ENCODE measurements around the gene CDH18. TPM values are rescaled to one million over a fixed set of nuclear protein-coding genes. Genes with fewer than 3 reads are reported as not detected.

The CDH18 gene
- total and polyA plus RNA-seq, 2 of the 13 experiments (the other 11 are each of a cell fraction or from before 2014, with no cell fraction given): not detected

GRCh38 chr5:20034717-20035116, 46.7 kb upstream of the CDH18 start:
- intact Hi-C loops (cut with micrococcal nuclease; ENCODE audit: unreplicated experiment) (no loop called here), in situ Hi-C loops (cut with HindIII; ENCODE audit: extremely low pct_ligation_motif_present, low pct_unique_long_range_greater_than_20kb) (no loop called here)
- DNase-seq (ENCODE audit: low spot score) (no peak), FAIRE-seq (no peak), ATAC-seq (no peak)
- Histone ChIP-seq H3K27me3 (ENCODE audit: control insufficient read depth in 1 of 2, insufficient read depth in 2 of 2, low read length in 2 of 2) (no peaks in the 10 kb centered on the region), H3K4me1 (ENCODE audit: insufficient read depth, low read length) (no peaks in the 10 kb centered on the region), H3K79me2 (ENCODE audit: insufficient read depth, low read length) (no peaks in the 10 kb centered on the region), H3K36me3 (replicated peaks in 1 of 2; ENCODE audit: control insufficient read depth in 1 of 2, insufficient read depth in 2 of 2, low read length in 2 of 2) (no peaks in the 10 kb centered on the region), H3K27ac (ENCODE audit: extremely low read length, insufficient read depth, low read length) (no peak overlapping the region), H2AFZ (ENCODE audit: low read length) (no peak overlapping the region), H3K9ac (ENCODE audit: insufficient read depth, low read depth, low read length) (no peak overlapping the region), H3K4me2 (ENCODE audit: low read depth, low read length) (no peak overlapping the region), H3K9me3 (ENCODE audit: low read length) (peaks cover 10% of the 10 kb centered on the region), H3K4me3 (replicated peaks in 1 of 3; ENCODE audit: insufficient read depth in 1 of 3, low read depth in 2 of 3, low read length in 3 of 3) (no peak overlapping the region), H4K20me1 (ENCODE audit: insufficient read depth, low read length) (no peaks in the 10 kb centered on the region)
- CTCF ChIA-PET (ENCODE audit: low intra/inter-chr PET ratio, low total read pairs): no interaction called here
- no TSS peak for BruUV-seq (replicated peaks)
- WGBS (ENCODE audit: low lambda C conversion rate): 0% methylated on average over 1 of the region's 1 CpG
- POLR2A ChIA-PET: no interaction called here
- TF ChIP-seq, protein P1, sequence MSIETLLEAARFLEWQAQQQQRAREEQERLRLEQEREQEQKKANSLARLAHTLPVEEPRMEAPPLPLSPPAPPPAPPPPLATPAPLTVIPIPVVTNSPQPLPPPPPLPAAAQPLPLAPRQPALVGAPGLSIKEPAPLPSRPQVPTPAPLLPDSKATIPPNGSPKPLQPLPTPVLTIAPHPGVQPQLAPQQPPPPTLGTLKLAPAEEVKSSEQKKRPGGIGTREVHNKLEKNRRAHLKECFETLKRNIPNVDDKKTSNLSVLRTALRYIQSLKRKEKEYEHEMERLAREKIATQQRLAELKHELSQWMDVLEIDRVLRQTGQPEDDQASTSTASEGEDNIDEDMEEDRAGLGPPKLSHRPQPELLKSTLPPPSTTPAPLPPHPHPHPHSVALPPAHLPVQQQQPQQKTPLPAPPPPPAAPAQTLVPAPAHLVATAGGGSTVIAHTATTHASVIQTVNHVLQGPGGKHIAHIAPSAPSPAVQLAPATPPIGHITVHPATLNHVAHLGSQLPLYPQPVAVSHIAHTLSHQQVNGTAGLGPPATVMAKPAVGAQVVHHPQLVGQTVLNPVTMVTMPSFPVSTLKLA (IDR thresholded peaks at IDR 0.05): no peak
- TF ChIP-seq ZNF451 (CRISPR knock-in tag; IDR thresholded peaks at IDR 0.05) (no peak), KDM1A (CRISPR knock-in tag; IDR thresholded peaks at IDR 0.05) (no peak), RERE (CRISPR knock-in tag; IDR thresholded peaks at IDR 0.05; ENCODE audit: low read depth) (no peak), RAD51 (IDR thresholded peaks at IDR 0.05; ENCODE audit: borderline replicate concordance) (no peak), ZNF598 (CRISPR knock-in tag; IDR thresholded peaks at IDR 0.05; ENCODE audit: borderline replicate concordance) (no peak), GABPA (IDR thresholded peaks at IDR 0.05; ENCODE audit: low read depth, low read length) (no peak), GABPA (CRISPR knock-in tag; IDR thresholded peaks at IDR 0.05; ENCODE audit: low read depth) (no peak)
- TF ChIP-seq, protein P2, sequence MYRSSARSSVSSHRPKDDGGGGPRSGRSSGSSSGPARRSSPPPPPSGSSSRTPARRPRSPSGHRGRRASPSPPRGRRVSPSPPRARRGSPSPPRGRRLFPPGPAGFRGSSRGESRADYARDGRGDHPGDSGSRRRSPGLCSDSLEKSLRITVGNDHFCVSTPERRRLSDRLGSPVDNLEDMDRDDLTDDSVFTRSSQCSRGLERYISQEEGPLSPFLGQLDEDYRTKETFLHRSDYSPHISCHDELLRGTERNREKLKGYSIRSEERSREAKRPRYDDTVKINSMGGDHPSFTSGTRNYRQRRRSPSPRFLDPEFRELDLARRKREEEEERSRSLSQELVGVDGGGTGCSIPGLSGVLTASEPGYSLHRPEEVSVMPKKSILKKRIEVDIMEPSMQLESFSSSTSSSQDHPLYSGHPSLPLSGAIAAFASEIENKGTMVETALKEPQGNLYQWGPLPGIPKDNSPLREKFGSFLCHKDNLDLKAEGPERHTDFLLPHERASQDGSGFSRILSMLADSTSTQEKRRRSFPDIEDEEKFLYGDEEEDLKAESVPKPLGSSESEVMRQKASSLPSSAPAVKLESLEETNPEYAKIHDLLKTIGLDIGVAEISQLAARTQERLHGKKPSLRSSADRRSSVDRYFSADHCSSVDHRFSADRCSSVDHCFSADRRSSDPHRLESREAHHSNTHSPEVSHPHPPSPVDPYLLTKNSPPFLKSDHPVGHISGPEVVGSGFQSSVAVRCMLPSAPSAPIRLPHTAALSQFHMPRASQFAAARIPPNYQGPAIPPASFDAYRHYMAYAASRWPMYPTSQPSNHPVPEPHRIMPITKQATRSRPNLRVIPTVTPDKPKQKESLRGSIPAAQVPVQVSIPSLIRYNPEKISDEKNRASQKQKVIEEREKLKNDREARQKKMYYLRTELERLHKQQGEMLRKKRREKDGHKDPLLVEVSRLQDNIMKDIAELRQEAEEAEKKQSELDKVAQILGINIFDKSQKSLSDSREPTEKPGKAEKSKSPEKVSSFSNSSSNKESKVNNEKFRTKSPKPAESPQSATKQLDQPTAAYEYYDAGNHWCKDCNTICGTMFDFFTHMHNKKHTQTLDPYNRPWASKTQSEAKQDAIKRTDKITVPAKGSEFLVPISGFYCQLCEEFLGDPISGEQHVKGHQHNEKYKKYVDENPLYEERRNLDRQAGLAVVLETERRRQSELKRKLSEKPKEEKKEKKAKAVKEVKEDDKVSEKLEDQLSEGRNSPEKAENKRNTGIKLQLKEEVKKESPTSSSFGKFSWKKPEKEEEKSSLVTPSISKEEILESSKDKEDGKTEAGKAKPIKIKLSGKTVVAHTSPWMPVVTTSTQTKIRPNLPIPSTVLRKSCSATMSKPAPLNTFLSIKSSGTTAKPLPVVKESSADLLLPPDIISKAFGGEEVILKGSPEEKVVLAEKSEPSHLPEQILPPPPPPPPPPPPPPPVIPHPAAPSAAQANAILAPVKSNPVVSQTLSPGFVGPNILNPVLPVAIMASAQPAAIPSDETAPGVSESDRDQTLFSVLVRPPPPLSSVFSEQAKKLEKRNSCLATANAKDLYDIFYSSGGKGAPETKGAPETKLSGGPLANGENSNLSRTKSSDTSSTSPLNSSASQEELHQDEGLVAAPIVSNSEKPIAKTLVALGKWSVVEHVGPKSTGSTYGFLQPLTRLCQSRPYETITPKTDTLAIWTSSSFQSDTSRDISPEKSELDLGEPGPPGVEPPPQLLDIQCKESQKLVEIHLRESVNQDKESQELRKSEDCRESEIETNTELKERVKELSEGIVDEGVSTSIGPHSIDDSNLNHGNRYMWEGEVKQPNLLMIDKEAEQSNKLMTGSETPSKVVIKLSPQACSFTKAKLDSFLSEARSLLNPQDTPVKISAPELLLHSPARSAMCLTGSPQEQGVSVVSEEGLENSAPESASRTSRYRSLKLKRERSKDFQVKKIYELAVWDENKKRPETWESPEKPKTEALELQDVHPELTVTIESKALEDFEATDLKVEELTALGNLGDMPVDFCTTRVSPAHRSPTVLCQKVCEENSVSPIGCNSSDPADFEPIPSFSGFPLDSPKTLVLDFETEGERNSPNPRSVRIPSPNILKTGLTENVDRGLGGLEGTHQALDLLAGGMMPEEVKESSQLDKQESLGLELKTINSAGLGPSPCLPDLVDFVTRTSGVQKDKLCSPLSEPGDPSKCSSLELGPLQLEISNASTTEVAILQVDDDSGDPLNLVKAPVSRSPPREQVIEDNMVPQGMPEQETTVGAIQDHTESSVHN (CRISPR knock-in tag; IDR thresholded peaks at IDR 0.05): no peak
